HG03196 (cell line): ENCODE results near the gene TMTC1.
A peak's percentile ranks its signal among the peaks of the same experiment; 100 is the strongest.

Experiments used
- ATAC-seq: cut with Tn5 transposase; IDR thresholded peaks from one replicate; pipeline ENCODE4 v1.9.1; 2021; ENCODE audit not compliant: unreplicated experiment

The TMTC1 gene

DNA sequence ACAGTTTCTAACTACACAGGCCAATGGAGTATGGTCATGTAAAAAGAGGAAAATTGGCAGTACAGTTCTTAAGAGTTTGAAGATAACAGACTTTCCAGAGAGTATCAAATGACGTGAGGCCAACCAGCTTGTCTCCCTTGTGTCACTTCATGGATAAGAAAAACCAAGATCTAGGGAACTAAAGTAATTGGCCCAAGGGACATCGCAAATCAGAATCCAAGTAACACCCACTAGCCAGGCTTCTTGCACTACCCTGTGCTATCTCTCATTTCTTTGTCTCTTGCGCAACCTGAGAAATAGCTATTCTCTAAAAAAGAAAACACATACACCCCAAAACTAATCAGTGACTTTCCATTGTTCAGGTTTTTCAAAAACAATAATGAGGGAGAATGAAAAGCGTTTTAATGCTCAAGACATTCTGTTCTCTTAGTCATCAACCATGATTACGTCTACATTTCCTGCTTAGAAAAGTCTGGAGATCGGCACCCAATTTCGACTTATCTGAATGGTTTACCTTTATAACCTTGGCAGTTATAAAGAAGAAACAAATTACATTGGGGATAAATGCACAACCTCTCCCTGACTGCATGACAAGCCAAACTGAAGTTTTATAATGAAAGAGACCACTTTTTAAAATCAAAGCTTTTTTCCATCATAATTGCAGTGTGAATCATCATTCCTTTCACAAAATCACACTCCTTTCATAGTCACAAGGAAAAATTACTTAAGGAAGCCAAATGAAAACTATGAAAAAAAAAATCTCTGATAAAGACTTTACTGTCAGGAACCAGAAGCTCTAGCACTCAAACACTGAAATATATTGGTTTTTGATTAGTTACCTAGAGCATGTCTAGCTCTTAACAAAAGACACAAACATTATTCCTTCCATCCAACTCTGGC, 42.1 kb downstream of the TMTC1 start:
- ATAC-seq = no peak

- ATAC-seq = no peak
Observed at GRCh38 chr12:29739279-29739991, 44.3 kb downstream of the TMTC1 start.

GRCh38 chr12:29738365-29738764, 45.4 kb downstream of the TMTC1 start:
- no peak for ATAC-seq

DNA sequence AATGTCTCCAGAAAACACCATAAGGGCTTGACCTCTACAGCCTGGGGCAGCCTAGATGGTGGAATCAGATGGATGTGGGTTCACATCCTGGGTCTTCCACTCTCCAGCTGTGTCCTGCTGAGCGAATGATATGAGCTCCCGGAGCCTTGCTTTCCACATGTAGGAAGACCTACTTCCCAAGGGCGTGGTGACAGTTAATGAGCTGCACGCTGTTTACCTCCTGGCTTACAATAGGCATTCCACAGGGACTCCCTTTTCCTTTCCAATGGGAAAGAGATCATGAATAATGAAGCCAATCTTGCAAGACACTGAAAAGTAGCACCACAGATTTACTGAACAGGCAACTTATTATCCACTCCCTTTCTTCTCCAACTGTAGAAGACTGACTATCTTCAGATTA, 46.1 kb downstream of the TMTC1 start:
- no peak for ATAC-seq

DNA sequence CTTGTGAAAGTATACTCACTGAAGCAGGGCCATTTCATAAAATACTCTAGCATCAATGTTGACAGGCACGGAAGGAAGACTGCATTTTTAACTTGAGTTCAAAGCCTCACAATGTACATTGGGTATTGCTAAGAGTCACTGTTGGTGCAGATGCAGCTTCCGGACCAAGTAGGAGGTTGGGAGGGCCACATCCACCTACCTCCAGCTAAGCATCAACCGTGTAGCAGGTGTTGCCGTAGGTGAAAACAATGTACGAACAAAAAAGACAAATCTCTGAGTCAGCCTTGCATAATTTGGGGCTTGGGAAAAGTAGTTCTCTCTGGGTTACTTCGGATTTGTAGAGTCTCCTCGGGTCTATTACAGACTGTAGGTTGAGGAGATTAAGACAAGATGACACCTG, 48.1 kb downstream of the TMTC1 start:
- no peak for ATAC-seq

DNA sequence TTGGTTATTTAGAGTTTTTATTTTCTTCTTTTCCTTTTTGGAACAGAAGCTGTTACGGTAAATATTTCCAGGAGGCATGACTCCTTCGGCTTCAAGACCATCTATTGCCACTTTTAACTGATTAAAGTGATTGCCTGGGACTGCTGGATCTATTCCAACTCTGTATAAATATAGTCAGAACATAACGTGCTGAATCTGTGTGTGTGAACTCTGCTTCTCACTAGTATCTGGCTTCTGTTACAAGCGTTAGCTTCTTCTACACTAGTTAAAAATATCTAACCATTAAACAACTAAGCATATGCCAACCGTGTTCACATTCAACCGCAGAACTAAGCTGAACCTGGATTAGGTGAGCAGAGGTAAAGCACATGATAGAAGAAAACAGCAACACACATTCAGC, 49.0 kb downstream of the TMTC1 start:
- no peak for ATAC-seq

DNA sequence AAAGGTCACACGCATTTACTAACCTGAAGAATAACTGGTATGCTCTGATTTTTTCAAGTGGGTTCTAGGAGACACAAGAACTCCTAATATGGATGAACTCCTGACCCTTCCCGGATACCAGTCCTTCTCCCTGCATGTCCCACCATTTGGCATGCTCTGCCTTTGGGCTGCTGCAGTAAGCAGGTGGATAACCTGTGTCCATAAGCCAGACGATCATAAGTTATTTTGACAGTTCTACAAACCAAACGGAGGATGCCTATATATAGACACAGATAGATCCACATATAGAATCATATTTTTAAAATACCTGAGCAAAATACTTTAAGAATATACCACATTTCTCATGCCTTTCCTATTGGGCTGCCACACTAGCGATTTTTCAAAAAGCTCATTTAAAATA, 49.4 kb downstream of the TMTC1 start:
- ATAC-seq = no peak

GRCh38 chr12:29733501-29733900, 50.2 kb downstream of the TMTC1 start:
- no peak for ATAC-seq

GRCh38 chr12:29733060-29733459, 50.7 kb downstream of the TMTC1 start:
- ATAC-seq = no peak

GRCh38 chr12:29732593-29732992, 51.1 kb downstream of the TMTC1 start:
- no peak for ATAC-seq

- no peak for ATAC-seq
Observed at GRCh38 chr12:29732191-29732590, 51.6 kb downstream of the TMTC1 start.

GRCh38 chr12:29731591-29731990, 52.2 kb downstream of the TMTC1 start:
- no peak for ATAC-seq

DNA sequence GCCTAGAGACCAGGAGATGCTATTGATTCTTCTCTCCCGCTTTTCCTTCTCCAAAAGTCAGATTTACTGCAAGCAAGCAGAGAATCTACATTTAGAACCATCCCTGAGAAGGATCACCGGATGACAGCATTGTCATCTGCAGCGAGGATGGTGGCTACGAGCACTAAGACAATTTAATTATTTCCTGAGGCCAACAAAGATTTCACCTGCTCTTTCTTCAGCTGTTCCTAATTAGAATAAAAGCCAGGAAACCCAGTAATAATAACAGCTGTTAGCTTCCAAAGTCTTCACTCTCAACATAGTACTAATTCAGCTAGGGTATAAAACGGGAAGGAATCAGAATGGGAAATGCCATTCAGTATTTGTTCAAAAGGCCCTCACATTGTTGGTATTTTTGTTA, 53.3 kb downstream of the TMTC1 start:
- ATAC-seq = no peak

- ATAC-seq = no peak
Observed at GRCh38 chr12:29728030-29728429, 55.7 kb downstream of the TMTC1 start.

DNA sequence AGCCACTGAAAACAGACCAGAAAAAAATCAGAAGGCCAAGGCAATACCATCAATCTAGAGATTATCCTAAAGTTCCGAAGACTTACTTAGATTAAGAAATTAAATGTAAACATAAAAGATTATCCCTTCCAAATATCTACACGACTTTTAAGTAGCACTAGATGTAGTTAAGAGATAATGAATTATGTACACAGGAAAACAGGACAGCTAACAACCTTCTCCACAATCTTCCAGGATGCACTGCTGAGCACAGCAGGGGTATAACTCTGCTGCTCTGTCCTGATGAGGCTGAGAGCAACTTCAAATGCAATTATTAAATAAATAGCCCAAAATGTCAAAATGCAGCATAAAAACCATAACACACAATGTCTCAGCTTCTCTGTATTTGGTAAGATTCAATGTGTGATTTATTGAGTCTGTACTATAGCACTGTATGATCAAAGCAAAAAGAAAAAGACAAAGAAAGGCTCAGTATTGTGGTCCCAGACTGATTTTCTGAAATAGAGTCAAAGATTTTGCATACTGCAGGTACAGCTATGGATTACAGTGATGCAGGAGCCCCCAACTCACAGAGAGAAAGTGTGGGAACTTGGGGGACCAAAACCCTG, 56.9 kb downstream of the TMTC1 start:
- ATAC-seq = no peak

- ATAC-seq = no peak
Observed at GRCh38 chr12:29726321-29726692, 57.4 kb downstream of the TMTC1 start.

DNA sequence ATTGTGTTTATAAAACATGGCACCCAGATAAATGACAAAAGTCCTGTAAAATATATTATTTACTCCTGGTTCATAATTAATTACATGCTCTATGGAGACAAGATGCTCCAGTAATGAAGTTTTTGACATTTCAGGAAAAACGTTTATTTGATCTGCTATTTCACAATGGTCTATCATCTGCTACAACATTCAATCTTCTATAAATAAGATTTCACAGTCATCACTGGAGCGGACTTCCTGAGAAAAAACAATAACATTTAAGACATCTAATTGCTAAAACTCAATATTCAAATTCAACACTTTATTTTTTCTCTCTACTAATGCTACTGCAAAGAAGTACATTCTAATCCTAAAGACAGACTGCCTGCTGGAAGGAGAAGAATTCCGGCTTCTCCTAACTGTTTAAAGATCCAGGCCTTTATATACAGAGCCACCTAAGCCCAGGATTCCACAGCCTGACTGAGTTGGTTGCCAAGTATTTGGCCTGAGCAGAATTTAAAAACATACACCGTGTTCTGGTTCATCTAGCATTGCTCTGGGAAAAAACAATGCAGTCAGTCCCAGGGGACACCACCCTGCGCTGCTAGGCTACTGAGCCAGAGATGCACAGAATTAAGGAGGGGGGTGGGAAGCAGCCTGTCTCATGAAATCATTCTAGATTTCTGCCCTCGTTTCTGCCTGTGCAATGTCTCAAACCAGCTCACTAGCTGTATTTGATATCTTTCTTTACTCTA, 58.0 kb downstream of the TMTC1 start:
- ATAC-seq = peak; percentile 67

DNA sequence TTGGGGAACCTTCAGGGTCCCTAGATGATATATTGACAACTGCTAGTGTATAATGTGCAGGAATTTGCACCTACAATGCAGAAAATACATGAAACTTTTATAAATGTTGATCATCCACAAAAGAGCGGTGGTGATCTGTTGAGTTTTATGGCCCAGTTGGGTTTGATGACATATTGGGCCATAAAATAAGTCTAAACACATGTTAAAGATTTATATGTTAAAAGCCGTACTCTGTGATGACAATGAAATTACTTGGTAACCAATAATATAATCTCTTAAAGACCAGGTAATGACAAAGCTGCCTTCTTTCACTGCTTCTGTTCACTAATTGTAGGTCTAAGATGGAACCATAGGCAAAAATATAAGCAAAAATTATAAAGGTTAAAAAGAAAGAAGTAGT, 61.6 kb downstream of the TMTC1 start:
- ATAC-seq = no peak

DNA sequence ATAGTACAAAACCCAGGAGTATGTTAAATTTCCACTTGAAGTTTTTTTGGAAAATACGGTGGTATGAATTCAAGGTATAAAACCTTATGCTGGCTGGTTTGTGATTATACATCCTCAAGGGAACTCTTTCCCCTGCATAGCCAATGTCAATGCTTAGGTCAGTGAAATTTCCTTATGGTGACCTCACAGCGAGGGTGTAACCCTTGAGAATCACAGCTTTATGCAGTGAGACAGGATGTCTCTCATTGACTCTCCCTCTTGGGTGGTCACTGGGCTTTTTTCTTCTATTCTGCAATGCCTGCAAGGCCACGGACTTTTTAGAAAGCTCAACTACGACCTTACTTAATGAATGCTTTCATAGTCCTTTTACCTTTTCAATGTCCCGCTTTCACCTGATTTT, 64.4 kb downstream of the TMTC1 start:
- ATAC-seq = no peak

- ATAC-seq = no peak
Observed at GRCh38 chr12:29717540-29718100, 66.1 kb downstream of the TMTC1 start.

DNA sequence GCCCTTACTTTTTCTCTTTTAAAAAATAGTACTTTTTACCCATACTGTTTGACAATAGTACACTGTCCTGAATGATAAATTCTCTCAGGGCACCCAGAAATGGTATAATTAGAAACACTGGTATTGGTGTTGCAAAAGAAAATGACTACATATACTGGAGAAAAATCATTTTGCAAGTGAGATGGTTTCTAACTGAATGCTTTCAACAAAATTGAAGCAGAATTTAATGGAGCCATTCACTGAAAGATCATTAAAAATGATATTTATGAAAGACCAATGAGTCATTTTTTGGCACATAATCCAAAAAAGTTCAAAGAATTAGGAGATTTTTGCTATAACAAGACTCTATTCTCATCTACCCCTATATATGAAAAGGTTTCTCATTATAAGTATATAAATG, 68.8 kb downstream of the TMTC1 start:
- ATAC-seq = no peak
